Prostate gland (tissue), 2 donors: ENCODE measurements around the gene TMEM238L.

Experiments
- POLR2A ChIP-seq: fragments of 450-650 bp; IDR thresholded peaks from one replicate; pipeline ENCODE4 v1.6.1; 2016; ENCODE audit warnings: antibody characterized with exemption, mild to moderate bottlenecking
- POLR2AphosphoS5 ChIP-seq: sonication (generic); formaldehyde crosslinking; IDR thresholded peaks from one replicate; pipeline ENCODE4 v1.6.1; 2017; ENCODE audit warnings: antibody characterized with exemption
- TF ChIP-seq, protein P1 (sequence below), 4 experiments: fragments of 200-600 bp in 2 of 4; fragments of 450-650 bp in 2 of 4; sonication (generic) in 2 of 4; IDR thresholded peaks; 1 replicate in 3 of 4; 2 replicates in 1 of 4; pipeline ENCODE4 v1.5.1; 2016 to 2019; ENCODE audit warnings: antibody characterized with exemption in 4 of 4, mild to moderate bottlenecking in 2 of 4, moderate library complexity in 2 of 4

DNA sequence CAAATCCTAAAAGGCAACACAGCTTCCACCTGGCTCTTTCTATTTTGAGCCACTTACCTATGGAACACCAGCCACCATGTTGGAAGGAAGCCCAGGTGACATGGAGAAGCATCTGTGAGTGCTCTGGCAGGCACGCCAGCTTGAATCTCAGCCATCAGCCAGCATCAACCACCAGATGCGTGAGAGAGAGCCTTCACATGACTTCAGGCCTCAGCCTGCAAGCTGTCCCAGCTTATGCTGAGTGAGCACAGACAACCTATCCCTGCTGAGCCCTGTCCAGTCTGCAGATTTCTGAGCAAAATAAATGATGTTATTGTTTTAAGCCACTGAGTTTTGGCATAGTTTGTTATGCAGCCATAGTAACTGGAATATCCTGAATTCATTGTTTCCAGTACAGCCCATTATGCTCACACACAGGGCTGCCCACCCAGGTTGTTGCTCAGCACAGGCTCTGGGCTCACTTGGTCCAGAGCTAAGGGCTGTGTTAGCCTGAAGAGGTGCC, 35.1 kb downstream of the TMEM238L start:
- TF ChIP-seq, protein P1, sequence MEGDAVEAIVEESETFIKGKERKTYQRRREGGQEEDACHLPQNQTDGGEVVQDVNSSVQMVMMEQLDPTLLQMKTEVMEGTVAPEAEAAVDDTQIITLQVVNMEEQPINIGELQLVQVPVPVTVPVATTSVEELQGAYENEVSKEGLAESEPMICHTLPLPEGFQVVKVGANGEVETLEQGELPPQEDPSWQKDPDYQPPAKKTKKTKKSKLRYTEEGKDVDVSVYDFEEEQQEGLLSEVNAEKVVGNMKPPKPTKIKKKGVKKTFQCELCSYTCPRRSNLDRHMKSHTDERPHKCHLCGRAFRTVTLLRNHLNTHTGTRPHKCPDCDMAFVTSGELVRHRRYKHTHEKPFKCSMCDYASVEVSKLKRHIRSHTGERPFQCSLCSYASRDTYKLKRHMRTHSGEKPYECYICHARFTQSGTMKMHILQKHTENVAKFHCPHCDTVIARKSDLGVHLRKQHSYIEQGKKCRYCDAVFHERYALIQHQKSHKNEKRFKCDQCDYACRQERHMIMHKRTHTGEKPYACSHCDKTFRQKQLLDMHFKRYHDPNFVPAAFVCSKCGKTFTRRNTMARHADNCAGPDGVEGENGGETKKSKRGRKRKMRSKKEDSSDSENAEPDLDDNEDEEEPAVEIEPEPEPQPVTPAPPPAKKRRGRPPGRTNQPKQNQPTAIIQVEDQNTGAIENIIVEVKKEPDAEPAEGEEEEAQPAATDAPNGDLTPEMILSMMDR (IDR thresholded peaks at IDR 0.05), result no peak
- TF ChIP-seq POLR2A (no peak), POLR2AphosphoS5 (no peak)
